ENCODE data around the gene MAP3K2. TPM values are rescaled to one million over a fixed set of nuclear protein-coding genes. Genes with fewer than 3 reads are reported as not detected.

The MAP3K2 gene
- total and polyA plus RNA-seq, 2 donors (not counting 3 experiments of a cell fraction or from before 2014, with no cell fraction given): 3.4 to 25.7 TPM

Small RNA genes lying within 50 kb of the gene (microRNA-seq; reads per million reads assigned to microRNA genes)
- gene MIR4783 (ENCODE audit: borderline number of aligned reads, borderline replicate concordance): not detected

Small RNA genes lying within 50 kb of the gene (small RNA-seq; reads per million reads assigned to genes)
- gene MIR4783 (ENCODE audit: insufficient read depth, insufficient read length, low read depth, low replicate concordance) (not detected), gene RNU6-1147P (ENCODE audit: insufficient read depth, insufficient read length, low read depth, low replicate concordance) (not detected)

Other genes with a start within 250 kb of the MAP3K2 start
- not detected in 2 replicates for gene CYP27C1, start 167.7 kb downstream of the MAP3K2 start, total RNA-seq
- not detected in 2 replicates for gene CYP27C1, start 167.7 kb downstream of the MAP3K2 start, polyA plus RNA-seq
- 46.6 and 47.3 TPM in 2 replicates for gene ERCC3, start 93.8 kb downstream of the MAP3K2 start, total RNA-seq
- gene ERCC3, start 93.8 kb downstream of the MAP3K2 start, polyA plus RNA-seq: 35.2 and 40.7 TPM in 2 replicates
- gene PROC, start 30.5 kb upstream of the MAP3K2 start, total RNA-seq: not detected in 2 replicates
- 0.06 TPM in 1 of 2 replicates, not detected in the other for gene PROC, start 30.5 kb upstream of the MAP3K2 start, polyA plus RNA-seq
- 44.9 and 51.0 TPM in 2 replicates for gene IWS1, start 138.5 kb upstream of the MAP3K2 start, total RNA-seq
- gene IWS1, start 138.5 kb upstream of the MAP3K2 start, polyA plus RNA-seq: 10.4 and 14.7 TPM in 2 replicates
- gene MYO7B, start 147.7 kb upstream of the MAP3K2 start, total RNA-seq: 0.09 TPM in 1 of 2 replicates, not detected in the other
- 0.17 and 0.18 TPM in 2 replicates for gene MYO7B, start 147.7 kb upstream of the MAP3K2 start, polyA plus RNA-seq